ENCODE measurements around the gene HOXA11. TPM values are rescaled to one million over a fixed set of nuclear protein-coding genes. Genes with fewer than 3 reads are reported as not detected.

The HOXA11 gene
- total and polyA plus RNA-seq, 2 donors = 9.3 to 39.1 TPM

- WGBS = 11% methylated on average over 30 of the region's 30 CpGs
- H3K4me1 ChIP-seq (ENCODE audit: insufficient read depth) = no peaks in the 10 kb centered on the region
- H3K36me3 ChIP-seq (ENCODE audit: insufficient read depth) = no peaks in the 10 kb centered on the region
- H3K4me3 ChIP-seq (ENCODE audit: low read depth, low read length) = peak overlapping the region; percentile 87
- DNase-seq (ENCODE audit: extremely low spot score) = no peak
- peak overlapping the region; percentile 85 for H3K27ac ChIP-seq (ENCODE audit: low read depth)
Observed at GRCh38 chr7:27202018-27202861, 17.2 kb upstream of the HOXA11 start.

DNA sequence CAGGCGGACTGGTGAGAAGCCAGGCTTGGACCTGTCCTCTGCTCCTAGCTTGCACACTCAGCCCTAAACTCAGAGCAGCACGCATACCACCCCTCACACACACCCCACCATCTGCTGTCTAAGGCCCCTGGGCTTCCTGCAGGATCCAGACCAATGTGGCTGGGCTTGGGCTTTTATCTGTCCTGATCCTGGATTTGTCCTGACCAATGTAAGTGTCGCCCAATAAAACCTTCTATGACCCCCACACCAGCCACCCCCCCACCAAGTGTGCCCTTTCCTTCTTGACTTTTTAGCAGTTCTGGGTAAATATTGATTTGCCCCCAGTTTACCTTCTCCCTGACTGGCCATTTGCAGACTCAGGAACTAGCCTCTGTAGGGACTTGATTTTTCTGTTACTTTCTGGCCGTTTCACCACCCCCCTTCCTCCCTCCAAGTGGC, 16.6 kb upstream of the HOXA11 start:
- peak overlapping the region; percentile 85 for H3K27ac ChIP-seq (ENCODE audit: low read depth)
- WGBS = 11% methylated on average over 4 of the region's 4 CpGs
- DNase-seq (ENCODE audit: extremely low spot score) = no peak
- peak overlapping the region; percentile 87 for H3K4me3 ChIP-seq (ENCODE audit: low read depth, low read length)
- no peaks in the 10 kb centered on the region for H3K4me1 ChIP-seq (ENCODE audit: insufficient read depth)
- H3K36me3 ChIP-seq (ENCODE audit: insufficient read depth) = no peaks in the 10 kb centered on the region

DNA sequence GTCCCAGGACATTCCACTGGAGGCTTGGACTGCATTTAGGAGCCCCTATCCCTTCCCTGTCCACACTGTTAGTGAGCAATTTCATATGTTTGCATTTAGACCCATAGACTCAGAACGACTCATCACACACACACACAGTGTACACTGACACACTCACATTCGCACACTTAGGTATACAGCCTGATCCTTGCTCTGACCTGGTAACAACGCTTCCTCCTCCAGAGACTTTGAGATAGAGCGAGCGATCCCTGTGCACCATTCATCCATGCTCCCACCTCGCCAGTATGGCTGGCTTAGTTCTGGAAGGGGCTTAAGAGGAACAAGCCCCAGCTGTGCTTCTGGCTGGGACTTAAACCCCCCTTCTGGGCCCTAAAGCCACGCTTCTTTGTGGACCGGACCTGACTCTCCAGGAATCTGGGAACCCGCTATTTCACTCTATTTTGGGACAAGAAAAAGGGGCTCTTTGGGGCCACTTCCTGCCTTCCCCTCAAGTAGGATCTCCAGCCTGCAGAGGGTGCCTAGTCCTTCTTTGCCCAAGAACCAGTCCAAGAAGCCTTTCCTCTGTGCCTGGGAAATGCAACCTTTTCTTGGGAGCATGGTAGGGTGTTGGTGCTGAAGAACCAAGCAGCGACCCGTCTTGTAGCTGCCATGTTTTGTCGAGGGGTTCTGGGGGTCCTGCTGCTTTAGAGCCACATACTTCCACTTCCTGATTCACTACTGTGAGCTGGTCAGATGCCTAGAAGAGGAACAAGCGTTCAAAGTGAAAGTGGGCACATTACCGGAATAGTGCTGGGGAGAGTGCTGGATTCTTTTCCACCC, 15.9 kb upstream of the HOXA11 start:
- H3K4me3 ChIP-seq (ENCODE audit: low read depth, low read length) = peak overlapping the region; percentile 87
- no peak for DNase-seq (ENCODE audit: extremely low spot score)
- WGBS = 10% methylated on average over 14 of the region's 14 CpGs

DNA sequence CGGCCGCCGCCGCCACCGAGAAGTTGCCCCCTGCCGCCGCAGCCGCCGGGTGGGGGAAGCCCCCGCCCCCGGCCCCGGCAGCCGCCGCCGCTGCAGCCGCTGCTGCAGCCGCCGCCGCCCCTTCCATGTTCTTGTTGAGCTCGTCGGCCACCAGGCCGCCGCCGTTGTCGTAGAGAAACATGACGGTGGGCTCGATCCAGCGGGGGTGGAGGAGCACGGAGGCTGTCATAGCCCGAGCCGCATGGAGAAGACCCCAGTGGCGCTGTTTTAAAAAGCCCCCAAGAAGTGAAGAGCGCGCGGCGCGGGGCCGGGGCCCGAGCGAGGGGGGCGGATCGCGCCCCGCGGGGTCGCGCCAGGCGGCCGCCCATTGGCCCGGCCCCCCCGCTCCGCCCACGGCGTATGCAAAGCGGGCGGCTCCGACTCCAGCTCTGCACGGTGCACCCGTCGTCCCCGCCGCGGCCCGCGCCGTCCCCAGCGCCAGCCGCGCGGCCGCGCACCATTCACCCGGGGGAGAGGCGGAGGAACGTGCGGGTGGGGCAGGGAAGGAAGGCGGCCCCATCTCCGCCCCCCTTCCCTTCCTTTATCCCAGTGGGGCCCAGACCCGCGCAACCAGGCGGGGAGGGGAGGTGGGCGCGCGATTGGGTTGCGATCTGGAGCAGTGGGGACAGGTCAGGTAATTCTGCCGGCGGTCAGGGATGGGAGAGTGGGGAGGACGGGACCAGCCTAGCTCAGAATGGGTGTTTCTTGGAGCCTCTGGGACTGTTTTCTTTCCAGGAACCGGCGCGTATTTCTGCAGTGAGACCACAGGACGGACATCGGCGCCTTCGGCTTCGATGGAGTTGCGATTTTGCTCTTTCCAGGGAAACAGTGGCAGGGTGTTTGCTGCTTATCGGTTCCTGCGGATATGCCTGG, 15.1 kb upstream of the HOXA11 start, which contains the start of gene HOXA13:
Gene HOXA13 (minus strand): TSS at position 243 of the 912 bp plus-strand sequence. CDS start 14 bp downstream, at position 229.
- H3K27ac ChIP-seq (ENCODE audit: low read depth) = peak within 1 kb of the TSS; percentile 91
- H3K4me3 ChIP-seq (ENCODE audit: low read depth, low read length) = peak within 1 kb of the TSS; percentile 87
- H3K4me1 ChIP-seq (ENCODE audit: insufficient read depth) = no peaks in the 10 kb centered on the region
- H3K36me3 ChIP-seq (ENCODE audit: insufficient read depth) = no peaks in the 10 kb centered on the region
- no peak for DNase-seq (ENCODE audit: extremely low spot score)
- under 1% methylated on average over 99 of the region's 99 CpGs for WGBS

More for the DNA sequence above, 15.9 kb upstream of the HOXA11 start:
- H3K27ac ChIP-seq (ENCODE audit: low read depth) = peak overlapping the region; percentile 85
- H3K4me1 ChIP-seq (ENCODE audit: insufficient read depth) = no peaks in the 10 kb centered on the region
- H3K36me3 ChIP-seq (ENCODE audit: insufficient read depth) = no peaks in the 10 kb centered on the region

DNA sequence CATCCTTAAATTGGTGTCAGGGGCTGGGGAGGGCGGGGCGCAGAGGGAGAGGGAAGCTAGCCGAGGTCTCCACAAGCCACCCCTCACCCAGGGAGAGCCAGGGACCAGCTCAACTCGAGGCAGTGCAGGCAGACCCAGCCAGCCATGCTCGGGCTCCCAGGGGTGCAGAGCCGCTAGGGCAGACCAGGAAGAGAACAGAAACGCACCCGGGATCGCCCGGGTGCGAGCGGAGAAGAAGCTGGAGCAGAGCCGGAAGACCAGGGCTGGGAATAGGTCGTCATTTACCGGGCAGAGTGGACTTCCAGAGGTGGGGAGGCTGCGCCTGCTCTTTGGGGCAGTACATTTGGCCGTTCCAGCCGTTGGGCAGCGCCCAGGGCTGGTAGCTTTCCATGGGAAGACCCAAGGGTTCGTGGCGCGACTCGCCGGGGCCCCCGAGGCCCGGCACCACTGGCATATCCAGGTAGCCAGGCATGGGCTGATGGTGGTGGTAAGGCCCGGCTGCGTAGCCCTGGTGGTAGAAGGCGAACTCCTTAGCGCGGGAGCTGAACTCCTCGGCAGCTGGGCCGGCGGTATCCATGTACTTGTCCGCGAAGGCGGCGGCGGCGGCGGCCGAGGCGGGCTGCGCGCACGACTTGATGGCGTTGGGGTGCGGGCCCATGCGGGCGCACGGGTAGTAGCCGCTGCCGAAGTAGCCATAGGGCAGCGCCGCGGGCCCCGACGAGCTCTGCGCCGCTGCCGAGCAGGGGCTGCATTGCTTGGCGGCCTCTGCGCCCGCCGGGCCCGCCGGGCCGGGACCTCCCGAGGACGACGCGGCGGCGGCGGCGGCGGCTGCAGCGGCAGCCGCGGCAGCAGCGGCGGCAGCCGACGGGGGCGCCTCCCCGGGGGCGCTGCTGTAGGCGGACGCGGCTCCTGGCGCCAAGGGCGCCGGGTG, 14.1 kb upstream of the HOXA11 start:
- peak overlapping the region; percentile 87 for H3K4me3 ChIP-seq (ENCODE audit: low read depth, low read length)
- DNase-seq (ENCODE audit: extremely low spot score) = no peak
- no peaks in the 10 kb centered on the region for H3K36me3 ChIP-seq (ENCODE audit: insufficient read depth)
- H3K27ac ChIP-seq (ENCODE audit: low read depth) = peak overlapping the region; percentile 91
- WGBS = under 1% methylated on average over 93 of the region's 93 CpGs
- H3K4me1 ChIP-seq (ENCODE audit: insufficient read depth) = no peaks in the 10 kb centered on the region

DNA sequence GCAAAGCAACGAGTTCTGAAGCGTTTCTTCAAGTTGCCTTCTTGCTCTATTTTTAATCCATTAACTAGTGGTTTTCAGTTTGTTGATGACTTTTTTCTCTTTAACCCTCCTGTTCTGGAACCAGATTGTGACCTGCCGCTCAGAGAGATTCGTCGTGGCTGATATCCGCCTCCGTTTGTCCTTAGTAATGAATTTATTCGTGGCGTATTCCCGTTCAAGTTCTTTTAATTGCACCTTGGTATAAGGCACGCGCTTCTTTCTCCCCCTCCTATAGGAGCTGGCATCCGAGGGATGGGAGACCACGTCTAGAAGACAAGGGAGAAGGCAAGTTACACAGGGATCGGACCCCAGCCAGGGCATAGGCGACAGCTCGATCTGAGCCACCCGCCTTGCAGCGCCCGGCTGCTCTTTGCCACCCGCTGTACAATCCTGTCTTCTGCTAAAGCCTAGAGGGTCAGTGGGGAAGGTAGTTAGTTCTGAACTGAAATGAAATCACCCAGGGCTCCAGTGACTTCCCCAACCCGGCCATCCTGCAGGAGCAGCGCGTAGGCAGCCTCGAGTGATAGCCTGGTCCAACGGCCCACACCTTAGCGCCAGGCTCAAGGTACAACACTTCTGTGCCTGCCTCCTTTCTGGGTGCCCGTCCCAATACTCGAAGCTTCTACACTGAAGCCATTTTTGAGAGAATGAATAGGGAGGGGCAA, 13.3 kb upstream of the HOXA11 start:
- no peak for DNase-seq (ENCODE audit: extremely low spot score)
- H3K27ac ChIP-seq (ENCODE audit: low read depth) = peak overlapping the region; percentile 91
- peak overlapping the region; percentile 87 for H3K4me3 ChIP-seq (ENCODE audit: low read depth, low read length)
- 6% methylated on average over 29 of the region's 29 CpGs for WGBS
- no peaks in the 10 kb centered on the region for H3K4me1 ChIP-seq (ENCODE audit: insufficient read depth)
- H3K36me3 ChIP-seq (ENCODE audit: insufficient read depth) = no peaks in the 10 kb centered on the region

- peak; percentile 28 for DNase-seq (ENCODE audit: extremely low spot score)
- Histone ChIP-seq H3K36me3 (ENCODE audit: insufficient read depth) (no peaks in the 10 kb centered on the region), H3K4me3 (ENCODE audit: low read depth, low read length) (peak overlapping the region; percentile 87), H3K4me1 (ENCODE audit: insufficient read depth) (no peaks in the 10 kb centered on the region), H3K27ac (ENCODE audit: low read depth) (peak overlapping the region; percentile 91)
- 9% methylated on average over 18 of the region's 18 CpGs for WGBS
Observed at GRCh38 chr7:27197137-27198042, 12.4 kb upstream of the HOXA11 start.

DNA sequence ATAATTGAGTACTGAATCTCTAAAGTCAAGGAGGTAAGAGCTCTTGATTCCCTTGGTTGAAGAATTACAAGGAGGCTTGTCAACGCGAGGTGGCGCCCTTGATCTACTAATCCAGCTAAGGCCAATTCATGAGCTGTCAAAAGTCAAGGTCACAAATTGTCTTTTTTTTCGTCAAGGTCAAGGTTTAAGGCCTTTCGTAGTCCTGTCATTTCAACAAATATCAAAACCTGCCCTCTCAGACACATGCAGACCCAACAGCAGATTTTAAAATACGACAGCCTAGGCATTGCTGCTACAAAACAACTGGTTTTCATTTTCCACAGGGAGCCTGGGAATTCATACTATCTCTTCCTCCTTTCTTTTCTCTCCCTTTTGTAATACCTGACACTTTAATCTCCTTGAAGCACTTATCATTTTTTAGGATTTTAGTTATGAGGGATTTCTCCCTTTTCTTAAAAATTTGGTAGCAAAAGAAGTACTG, 11.3 kb upstream of the HOXA11 start:
- WGBS = under 1% methylated on average over 6 of the region's 6 CpGs
- no peaks in the 10 kb centered on the region for H3K36me3 ChIP-seq (ENCODE audit: insufficient read depth)
- DNase-seq (ENCODE audit: extremely low spot score) = peak; percentile 78
- no peaks in the 10 kb centered on the region for H3K4me1 ChIP-seq (ENCODE audit: insufficient read depth)
- H3K4me3 ChIP-seq (ENCODE audit: low read depth, low read length) = peak overlapping the region; percentile 35
- peak overlapping the region; percentile 25 for H3K27ac ChIP-seq (ENCODE audit: low read depth)

GRCh38 chr7:27194686-27195379, 9.8 kb upstream of the HOXA11 start:
- Histone ChIP-seq H3K4me1 (ENCODE audit: insufficient read depth) (peaks cover under 1% of the 10 kb centered on the region), H3K4me3 (ENCODE audit: low read depth, low read length) (peak overlapping the region; percentile 39), H3K27ac (ENCODE audit: low read depth) (no peak overlapping the region), H3K36me3 (ENCODE audit: insufficient read depth) (no peaks in the 10 kb centered on the region)
- 16% methylated on average over 9 of the region's 9 CpGs for WGBS
- DNase-seq (ENCODE audit: extremely low spot score) = no peak

GRCh38 chr7:27194002-27194352, 8.9 kb upstream of the HOXA11 start:
- 28% methylated on average over 2 of the region's 2 CpGs for WGBS
- no peak for DNase-seq (ENCODE audit: extremely low spot score)
- Histone ChIP-seq H3K27ac (ENCODE audit: low read depth) (peak overlapping the region; percentile 88), H3K4me3 (ENCODE audit: low read depth, low read length) (peak overlapping the region; percentile 66), H3K36me3 (ENCODE audit: insufficient read depth) (no peaks in the 10 kb centered on the region), H3K4me1 (ENCODE audit: insufficient read depth) (peaks cover 1% of the 10 kb centered on the region)

Data from urinary bladder (tissue), 4 donors.